GM23338 (cell line): ENCODE data around the gene PTPRC. TPM values are rescaled to one million over a fixed set of nuclear protein-coding genes. Genes with fewer than 3 reads are reported as not detected.

ENCODE experiments used
- ATAC-seq: fragments of 200-7000 bp; cut with Tn5 transposase; 3 replicates; pipeline ENCODE4 v1.9.1; 2020
- DNase-seq: peaks from one replicate; pipeline ENCODE4 v3.0.0-alpha.2; 2015; ENCODE audit warnings: low spot score
- H2AFZ ChIP-seq: fragments of 200-600 bp; sonication (generic); 2 replicates; pipeline ENCODE4 v1.8.0; 2016; ENCODE audit warnings: antibody characterized with exemption, mild to moderate bottlenecking, moderate library complexity
- H3F3A ChIP-seq: fragments of 200-600 bp; sonication (generic); replicated peaks from 2 replicates; pipeline ENCODE4 v1.8.0; 2017; ENCODE audit warnings: antibody characterized with exemption, mixed run types, low read depth
- H3K27ac ChIP-seq: fragments of 200-600 bp; sonication (generic); 2 replicates; pipeline ENCODE4 v1.6.1; 2016; ENCODE audit warnings: low read depth
- H3K27me3 ChIP-seq: fragments of 200-600 bp; sonication (generic); 2 replicates; pipeline ENCODE4 v1.8.0; 2016; ENCODE audit warnings: mild to moderate bottlenecking, mixed run types, moderate library complexity; ENCODE audit not compliant: insufficient read depth
- H3K36me3 ChIP-seq: fragments of 200-600 bp; sonication (generic); 2 replicates; pipeline ENCODE4 v1.8.0; 2016; ENCODE audit warnings: mild to moderate bottlenecking; ENCODE audit not compliant: insufficient read depth
- H3K4me1 ChIP-seq: fragments of 200-600 bp; sonication (generic); 2 replicates; pipeline ENCODE4 v1.8.0; 2016; ENCODE audit warnings: mild to moderate bottlenecking, moderate library complexity; ENCODE audit not compliant: insufficient read depth
- H3K4me2 ChIP-seq: fragments of 200-600 bp; sonication (generic); 2 replicates; pipeline ENCODE4 v1.7.1; 2017; ENCODE audit warnings: mixed run types
- H3K4me3 ChIP-seq: fragments of 200-600 bp; sonication (generic); 2 replicates; pipeline ENCODE4 v1.6.1; 2016; ENCODE audit warnings: mixed run types
- H3K79me2 ChIP-seq: fragments of 200-600 bp; sonication (generic); replicated peaks from 2 replicates; pipeline ENCODE4 v1.8.0; 2017; ENCODE audit warnings: mild to moderate bottlenecking; ENCODE audit not compliant: insufficient read depth
- H3K9me2 ChIP-seq: fragments of 200-600 bp; sonication (generic); 2 replicates; pipeline ENCODE4 v1.8.0; 2017; ENCODE audit not compliant: insufficient read depth
- H4K20me1 ChIP-seq: fragments of 200-600 bp; sonication (generic); replicated peaks from 2 replicates; pipeline ENCODE4 v1.8.0; 2017; ENCODE audit warnings: mild to moderate bottlenecking; ENCODE audit not compliant: insufficient read depth
- H3K27ac Mint-ChIP-seq: 2 replicates; pipeline ENCODE4 v1.8.0; 2020; ENCODE audit warnings: inconsistent platforms, mild to moderate bottlenecking, moderate library complexity, mixed read lengths
- H3K27me3 Mint-ChIP-seq: 3 replicates; pipeline ENCODE4 v1.8.0; 2022; ENCODE audit warnings: low read depth, mild to moderate bottlenecking, moderate library complexity, mixed read lengths, inconsistent platforms; ENCODE audit not compliant: insufficient read depth, poor library complexity
- H3K36me3 Mint-ChIP-seq: 3 replicates; pipeline ENCODE4 v1.8.0; 2021; ENCODE audit warnings: low read depth, mild to moderate bottlenecking, inconsistent platforms, moderate library complexity, mixed read lengths
- H3K4me1 Mint-ChIP-seq: 3 replicates; pipeline ENCODE4 v1.8.0; 2020; ENCODE audit warnings: mild to moderate bottlenecking, inconsistent platforms, mixed read lengths
- H3K4me3 Mint-ChIP-seq: 3 replicates; pipeline ENCODE4 v1.8.0; 2021; ENCODE audit warnings: moderate library complexity, mild to moderate bottlenecking, inconsistent platforms, mixed read lengths
- H3K9me3 Mint-ChIP-seq: 3 replicates; pipeline ENCODE4 v1.8.0; 2020; ENCODE audit warnings: moderate library complexity, mild to moderate bottlenecking, inconsistent platforms, mixed read lengths
- CREB1 ChIP-seq: fragments of 250-450 bp; sonication (Bioruptor Pico); IDR thresholded peaks from 2 replicates; pipeline ENCODE4 v1.5.0; 2020; ENCODE audit warnings: low read depth, mild to moderate bottlenecking, moderate library complexity
- CTCF ChIP-seq, 2 experiments: fragments of 200-600 bp in 1 of 2; sonication (generic) in 1 of 2; conservative IDR thresholded peaks; 2 replicates each; pipeline versions ENCODE4 v1.5.1 to v1.6.1; 2016 to 2017; ENCODE audit warnings: antibody characterized with exemption in 2 of 2, low read depth in 2 of 2, mild to moderate bottlenecking in 2 of 2, moderate library complexity in 1 of 2
- ETS1 ChIP-seq: IDR thresholded peaks from 2 replicates; pipeline ENCODE4 v1.6.1; 2016; ENCODE audit warnings: antibody characterized with exemption
- EZH2 ChIP-seq: fragments of 200-600 bp; sonication (generic); IDR thresholded peaks from one replicate; pipeline ENCODE4 v1.8.0; 2017; ENCODE audit warnings: antibody characterized with exemption, mild to moderate bottlenecking, low read depth; ENCODE audit not compliant: unreplicated experiment
- EZH2phosphoT487 ChIP-seq: fragments of 200-600 bp; sonication (generic); IDR thresholded peaks from one replicate; pipeline ENCODE4 v1.8.1; 2018; ENCODE audit warnings: antibody characterized with exemption; ENCODE audit not compliant: unreplicated experiment
- JUNB ChIP-seq: IDR thresholded peaks from one replicate; pipeline ENCODE4 v1.6.1; 2016; ENCODE audit warnings: antibody characterized with exemption; ENCODE audit not compliant: unreplicated experiment
- NANOG ChIP-seq: IDR thresholded peaks from 2 replicates; pipeline ENCODE4 v1.6.1; 2016; ENCODE audit warnings: antibody characterized with exemption, borderline replicate concordance
- ZNF114 ChIP-seq: fragments of 250-450 bp; sonication (Bioruptor Pico); IDR thresholded peaks from 2 replicates; pipeline ENCODE4 v1.5.0; 2020; ENCODE audit warnings: mild to moderate bottlenecking, moderate library complexity
- ZNF331 ChIP-seq: fragments of 250-450 bp; sonication (Bioruptor Pico); IDR thresholded peaks from 2 replicates; pipeline ENCODE4 v1.5.0; 2020; ENCODE audit warnings: low read depth, mild to moderate bottlenecking, moderate library complexity
- ZNF462 ChIP-seq: fragments of 250-450 bp; sonication (Bioruptor Pico); IDR thresholded peaks from 2 replicates; pipeline ENCODE4 v1.5.0; 2020; ENCODE audit warnings: mild to moderate bottlenecking, moderate library complexity
- polyA plus RNA-seq: library from polyadenylated mRNA; unstranded; fragments of >200 nt; fragmentation: Nextera tagmentation; extraction: Ambion mirVana; gene quantifications from 2 replicates; pipeline ENCODE4 v1.2.1, GENCODE V29; 2016
- total RNA-seq: library from RNA; depleted of rRNA; stranded (reverse); fragments of >200 nt; shearing (Covaris generic); gene quantifications from 2 replicates; pipeline ENCODE4 v1.2.3, GENCODE V29; 2014

The PTPRC gene
- total and polyA plus RNA-seq, 2 experiments from 2014 or later = 0.10 to 0.52 TPM

- Histone ChIP-seq H3K79me2 (no peaks in the 10 kb centered on the region), H3K27ac (no peak overlapping the region), H3K9me2 (peaks cover 9% of the 10 kb centered on the region; the same call in 1 of the 2 replicates), H3K4me1 (no peaks in the 10 kb centered on the region), H3K4me2 (no peak overlapping the region), H3K36me3 (no peaks in the 10 kb centered on the region), H3K4me3 (no peak overlapping the region), H2AFZ (0 out of 2 replicates have a peak overlapping the region, but pooled peaks have one; percentile 30), H3F3A (no peaks in the 10 kb centered on the region), H3K27me3 (no peaks in the 10 kb centered on the region), H4K20me1 (no peaks in the 10 kb centered on the region)
- no peak for TF ChIP-seq JUNB
- TF ChIP-seq NANOG = no peak
- TF ChIP-seq ZNF462 (CRISPR knock-in tag) = no peak
- no peak for TF ChIP-seq EZH2phosphoT487
- TF ChIP-seq CREB1 (CRISPR knock-in tag) = no peak
- TF ChIP-seq EZH2 = no peak
- no peak for TF ChIP-seq ZNF114 (CRISPR knock-in tag)
- no peak for TF ChIP-seq ZNF331 (CRISPR knock-in tag)
- TF ChIP-seq ETS1 = no peak
- TF ChIP-seq CTCF (conservative IDR thresholded peaks at IDR 0.05; ENCODE audit: low read depth in 2 of 2) = no peak
- Mint-ChIP-seq H3K27me3 (peaks cover 4% of the 10 kb centered on the region), H3K9me3 (no peaks in the 10 kb centered on the region), H3K36me3 (no peaks in the 10 kb centered on the region), H3K4me1 (peaks cover 5% of the 10 kb centered on the region; the same call in 1 of the 3 replicates), H3K4me3 (no peak overlapping the region), H3K27ac (no peak overlapping the region)
- DNase-seq = no peak
- ATAC-seq = no peak
Measured at GRCh38 chr1:198622001-198622400, 16.8 kb upstream of the PTPRC start.
